HFF-Myc (cell line): ENCODE data around the gene SHB.

Experiments
- DNase-seq: peaks from one replicate; pipeline ENCODE4 v3.0.0-alpha.2; 2011; ENCODE audit warnings: low read depth; ENCODE audit errors: extremely low read depth
- H3K4me3 ChIP-seq: replicated peaks from 2 replicates; pipeline ENCODE4 v1.5.1; 2011; ENCODE audit warnings: low read depth, mild to moderate bottlenecking, control low read depth, low read length
- CTCF ChIP-seq: IDR thresholded peaks from 2 replicates; pipeline ENCODE4 v1.5.1; 2012; ENCODE audit warnings: mild to moderate bottlenecking, low read depth, low read length, control low read depth; ENCODE audit errors: missing control alignments

The SHB gene

GRCh38 chr9:37997636-37998374, 71.2 kb downstream of the SHB start:
- no peak for DNase-seq
- TF ChIP-seq CTCF, result no peak
- H3K4me3 ChIP-seq, result no peak overlapping the region

GRCh38 chr9:37996819-37997217, 72.2 kb downstream of the SHB start:
- no peak overlapping the region for H3K4me3 ChIP-seq
- no peak for TF ChIP-seq CTCF
- DNase-seq, result no peak

GRCh38 chr9:37995961-37996818, 72.8 kb downstream of the SHB start:
- no peak for DNase-seq
- no peak overlapping the region for H3K4me3 ChIP-seq
- TF ChIP-seq CTCF, result no peak

GRCh38 chr9:37995348-37995737, 73.7 kb downstream of the SHB start:
- H3K4me3 ChIP-seq, result no peak overlapping the region
- no peak for DNase-seq
- TF ChIP-seq CTCF, result no peak

GRCh38 chr9:37994639-37995347, 74.2 kb downstream of the SHB start:
- H3K4me3 ChIP-seq, result no peak overlapping the region
- no peak for TF ChIP-seq CTCF
- DNase-seq, result no peak

- no peak overlapping the region for H3K4me3 ChIP-seq
- DNase-seq, result no peak
- TF ChIP-seq CTCF, result no peak
These were observed 76.1 kb downstream of the SHB start for GRCh38 chr9:37992924-37993349.
